HTERT RPE-1 (cell line): Measurements from ENCODE around the gene IL11RA.
"Not testable (repeated sequence)": the region's sequence is repeated elsewhere in the genome, so short reads cannot be mapped to it uniquely, and the experiment has no call there.

Experiments used
- in situ Hi-C: fragments of 300-500 bp; cut with MboI; formaldehyde crosslinking; loops from 4 replicates; pipeline ENCODE4 v1.14.3; 2020; ENCODE audit warnings: low sequenced_read_pairs

IL11RA gene

DNA sequence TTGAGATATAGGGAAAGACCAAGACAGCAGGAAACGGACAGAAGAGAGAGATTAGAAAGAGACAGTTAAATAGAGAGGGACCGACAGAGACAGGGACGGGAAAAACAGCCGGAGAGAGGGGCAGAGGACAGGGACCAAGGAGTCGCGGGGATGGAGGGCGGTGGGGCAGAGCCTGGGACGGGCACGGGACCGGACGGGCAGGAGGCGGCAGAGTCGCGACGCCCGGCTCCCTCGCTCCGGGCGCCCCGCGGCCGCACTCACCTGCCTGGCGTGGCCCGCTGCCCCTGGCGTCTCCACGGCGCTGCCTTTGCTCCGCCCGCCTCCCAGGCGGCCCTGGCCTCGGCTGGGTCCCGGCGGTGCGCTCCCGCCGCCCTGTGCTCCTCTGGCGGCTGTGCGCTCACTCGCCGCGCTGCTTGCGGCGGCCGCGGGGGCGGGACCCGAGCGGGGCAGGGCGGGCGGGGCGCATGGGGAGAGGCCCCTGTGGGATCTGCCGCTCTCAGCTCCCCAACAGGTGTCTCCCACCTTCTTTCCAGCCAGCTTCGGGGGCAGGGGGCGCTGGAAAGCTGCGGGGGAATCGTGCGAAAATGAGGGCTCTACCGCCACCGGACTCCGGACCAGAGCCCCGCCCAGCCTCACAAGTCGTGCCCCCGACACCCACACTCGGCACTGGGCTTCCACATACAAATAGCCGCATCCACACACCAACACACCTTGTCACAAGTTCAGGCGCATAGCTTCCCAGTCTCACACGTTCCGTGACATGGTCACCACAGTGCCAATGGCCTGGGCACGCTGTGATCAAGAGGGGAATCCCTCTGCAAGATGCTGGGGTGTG lies 23.1 kb upstream of the IL11RA start, which contains the start of gene ARID3C:
TSS of gene ARID3C (minus strand) at position 411 of the 835 bp plus-strand sequence. CDS start 1,052 bp downstream, outside the sequence.
- in situ Hi-C loops, result no loop called here

- in situ Hi-C loops, result no loop called here
Measured at GRCh38 chr9:34629491-34629808, 22.5 kb upstream of the IL11RA start.

DNA sequence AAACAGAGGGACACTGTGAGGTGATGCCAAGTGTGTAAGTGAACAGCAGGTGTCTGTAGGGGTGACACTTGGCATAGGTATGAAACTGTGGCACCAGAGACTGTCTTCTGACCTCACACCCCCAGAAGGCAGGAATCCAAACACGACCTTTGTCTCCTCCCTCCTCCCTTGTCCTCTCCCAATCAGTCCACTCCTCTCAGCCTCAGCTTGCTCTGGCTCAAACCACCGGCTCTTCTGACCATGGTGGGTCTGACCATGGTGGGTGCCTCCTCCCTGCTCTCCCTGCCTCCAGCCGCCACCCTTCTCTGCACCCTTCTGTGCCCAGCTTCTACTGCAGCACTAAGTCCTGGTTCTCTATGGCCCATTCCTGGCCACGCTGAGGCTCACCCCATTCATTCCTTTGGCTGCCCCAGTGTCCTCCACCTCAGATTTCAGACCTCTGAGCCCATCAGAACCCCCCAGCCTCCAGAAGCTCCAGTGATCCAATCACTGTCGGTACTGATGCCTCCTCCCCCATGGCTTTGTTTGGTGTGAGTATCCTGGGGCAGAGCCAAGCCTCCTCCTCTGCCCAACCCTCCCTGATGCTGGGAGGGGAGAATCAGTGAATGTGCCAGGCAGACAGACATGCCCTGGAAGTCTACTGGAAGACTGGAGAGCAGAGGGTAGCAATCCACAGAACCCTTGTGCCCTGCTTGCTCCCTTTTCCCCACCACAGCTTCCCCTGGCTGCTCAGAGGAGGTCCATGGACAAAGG lies 21.4 kb upstream of the IL11RA start:
- in situ Hi-C loops, result no loop called here

DNA sequence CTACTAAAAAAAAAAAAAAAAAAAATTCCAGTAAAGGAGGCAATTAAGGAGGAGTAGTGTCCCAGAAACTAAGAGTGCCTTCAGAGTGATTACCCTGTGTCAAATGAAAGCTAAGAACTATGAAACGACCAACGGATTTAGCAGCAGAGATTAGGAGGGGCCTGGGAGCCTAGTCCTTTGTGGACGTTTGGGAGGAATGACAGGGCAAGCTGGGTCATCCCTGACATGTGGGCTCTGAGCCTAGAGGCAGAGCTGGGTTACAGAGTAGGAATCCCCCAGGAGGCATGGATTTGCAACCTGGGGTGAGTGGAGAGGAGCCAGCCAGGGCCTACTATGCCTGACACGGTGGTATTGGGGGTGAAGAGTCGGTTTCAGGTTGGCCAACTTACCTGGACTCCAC lies 18.8 kb upstream of the IL11RA start:
- in situ Hi-C loops, result no loop called here

GRCh38 chr9:34633851-34634550 lies 18.0 kb upstream of the IL11RA start:
- in situ Hi-C loops, result no loop called here

- in situ Hi-C loops, result no loop called here
Measured at GRCh38 chr9:34634551-34635248, 17.3 kb upstream of the IL11RA start.

- in situ Hi-C loops, result no loop called here
Measured at GRCh38 chr9:34635556-34635955, 16.4 kb upstream of the IL11RA start.

- in situ Hi-C loops, result no loop called here
Measured at GRCh38 chr9:34636791-34637355, 15.1 kb upstream of the IL11RA start.

DNA sequence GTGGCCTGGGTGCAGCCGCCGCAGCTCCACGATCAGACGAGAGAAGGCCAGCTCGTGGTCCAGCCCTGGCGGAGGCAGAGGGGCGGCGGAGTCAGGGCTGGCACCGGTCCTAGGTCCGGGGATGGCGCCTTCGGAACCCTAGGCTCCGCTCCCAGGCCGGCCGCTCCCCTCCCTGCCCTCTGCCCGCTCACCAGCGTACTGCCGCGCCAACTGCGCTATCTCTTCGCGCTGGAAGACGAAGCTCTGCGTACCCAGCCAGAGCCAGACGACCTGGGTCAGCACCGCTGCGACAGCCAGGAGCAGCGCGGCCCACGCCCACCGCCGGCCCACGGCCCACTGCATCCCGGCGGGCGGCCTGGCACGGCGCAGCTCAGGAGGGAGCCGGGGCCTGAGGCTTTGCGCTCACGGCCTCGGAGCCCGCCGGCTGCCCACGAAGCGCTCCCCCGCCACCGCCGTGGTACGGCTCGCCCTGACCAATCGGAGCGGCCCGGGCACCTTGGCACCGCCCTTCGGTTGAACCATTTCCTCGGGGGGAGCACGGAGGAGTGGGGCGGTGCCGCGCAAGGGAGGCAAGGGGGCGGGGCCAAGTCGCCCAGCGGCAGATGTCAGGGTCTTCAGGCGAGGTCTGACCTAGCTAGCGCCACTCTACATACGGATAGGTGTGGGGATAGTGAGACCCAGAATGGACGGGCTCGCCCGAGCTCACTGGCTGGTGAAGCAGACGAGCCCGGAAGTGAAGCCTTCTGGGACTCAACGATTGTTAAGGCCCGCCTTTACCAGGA lies 14.4 kb upstream of the IL11RA start, which contains the start of gene SIGMAR1:
TSS of gene SIGMAR1 (minus strand) at position 432 of the 782 bp plus-strand sequence. CDS start at position 342, 90 bp downstream.
- in situ Hi-C loops, result no loop called here

DNA sequence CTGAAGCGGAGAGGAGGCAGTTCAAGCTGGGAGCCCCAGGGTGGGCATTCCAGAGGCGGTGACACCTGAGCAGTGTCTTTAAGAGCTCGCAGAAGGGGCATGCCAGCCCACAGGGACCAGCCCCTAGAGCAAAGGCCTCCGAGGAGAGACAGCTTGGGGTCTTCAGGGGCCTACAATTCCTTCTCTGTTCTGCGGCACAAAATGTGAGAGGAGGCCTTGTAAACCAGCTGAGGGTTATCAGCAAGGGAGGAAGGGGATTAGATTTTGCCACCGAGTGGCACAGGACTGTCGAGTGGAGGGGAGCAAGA lies 13.9 kb upstream of the IL11RA start:
- in situ Hi-C loops, result no loop called here

DNA sequence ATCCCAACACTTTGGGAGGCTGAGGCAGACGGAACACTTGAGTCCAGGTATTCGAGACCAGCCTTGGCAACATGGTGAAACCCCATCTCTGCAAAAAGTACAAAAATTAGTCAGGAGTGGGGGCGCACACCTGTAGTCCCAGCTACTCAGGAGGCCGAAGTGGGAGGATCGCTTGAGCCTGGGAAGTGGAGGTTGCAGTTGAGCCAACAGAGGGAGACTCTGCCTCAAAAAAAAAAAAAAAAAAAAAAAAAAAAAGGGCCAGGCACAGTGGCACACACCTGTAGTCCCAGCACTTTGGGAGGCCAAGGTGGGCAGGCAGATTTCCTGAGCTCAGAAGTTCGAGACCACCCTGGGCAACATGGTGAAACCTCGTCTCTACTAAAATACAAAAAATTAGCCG lies 12.7 kb upstream of the IL11RA start:
- in situ Hi-C loops, result not testable (repeated sequence)

GRCh38 chr9:34642679-34643078 lies 9.3 kb upstream of the IL11RA start:
- in situ Hi-C loops, result no loop called here

- in situ Hi-C loops, result no loop called here
Measured at GRCh38 chr9:34644766-34645314, 7.1 kb upstream of the IL11RA start.

DNA sequence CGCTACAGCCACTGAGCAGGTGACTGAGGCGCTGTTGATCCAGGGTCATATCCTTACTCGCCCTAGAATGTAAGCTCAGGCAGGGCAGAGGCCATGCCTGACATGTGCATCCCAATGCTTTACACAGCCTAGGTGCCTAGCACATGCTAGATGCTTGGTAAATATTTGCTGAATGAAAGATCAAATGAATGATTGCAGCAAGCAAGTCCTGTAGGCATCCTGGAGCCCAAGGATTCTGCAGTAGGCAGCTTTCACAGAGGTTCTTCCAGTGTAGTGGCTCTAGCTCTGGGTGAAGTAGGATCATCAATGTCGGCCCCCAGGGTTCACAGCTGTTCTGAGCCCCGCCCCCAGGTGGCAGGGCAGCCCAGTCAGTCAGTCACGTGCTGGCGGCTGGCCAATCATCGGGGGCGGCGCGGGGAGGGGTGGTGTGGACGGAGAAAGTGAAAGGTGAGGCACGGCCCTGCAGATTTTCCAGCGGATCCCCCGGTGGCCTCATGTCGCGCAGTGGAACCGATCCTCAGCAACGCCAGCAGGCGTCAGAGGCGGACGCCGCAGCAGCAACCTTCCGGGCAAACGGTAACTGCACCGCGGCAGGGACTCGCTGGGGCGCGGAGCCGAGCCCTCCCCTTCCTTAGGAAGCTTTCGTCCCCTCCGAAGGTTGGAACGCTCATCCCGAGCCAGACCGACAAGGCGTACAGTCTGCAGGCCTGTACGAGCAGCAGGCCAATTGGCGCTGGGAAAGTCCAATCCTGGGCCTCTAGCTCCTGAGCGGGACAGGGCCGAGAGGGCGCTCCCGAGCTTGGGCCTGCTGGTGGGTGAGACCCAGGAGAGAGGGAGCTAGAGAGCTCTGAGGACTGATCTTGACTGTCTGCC lies 5.5 kb upstream of the IL11RA start, which contains the start of gene GALT:
TSS of gene GALT (plus strand) at position 465 of the 873 bp plus-strand sequence. CDS start at position 495, 30 bp downstream.
- in situ Hi-C loops, result no loop called here

DNA sequence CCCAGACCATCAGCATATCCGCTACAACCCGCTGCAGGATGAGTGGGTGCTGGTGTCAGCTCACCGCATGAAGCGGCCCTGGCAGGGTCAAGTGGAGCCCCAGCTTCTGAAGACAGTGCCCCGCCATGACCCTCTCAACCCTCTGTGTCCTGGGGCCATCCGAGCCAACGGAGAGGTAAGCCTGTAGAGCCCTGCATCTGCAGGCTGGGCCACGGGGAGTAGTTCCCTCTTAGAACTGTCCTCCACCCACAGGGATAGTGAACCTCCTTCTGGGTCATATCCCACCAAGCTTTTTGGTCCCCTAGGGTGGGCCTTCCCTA lies 4.9 kb upstream of the IL11RA start:
- in situ Hi-C loops, result no loop called here

DNA sequence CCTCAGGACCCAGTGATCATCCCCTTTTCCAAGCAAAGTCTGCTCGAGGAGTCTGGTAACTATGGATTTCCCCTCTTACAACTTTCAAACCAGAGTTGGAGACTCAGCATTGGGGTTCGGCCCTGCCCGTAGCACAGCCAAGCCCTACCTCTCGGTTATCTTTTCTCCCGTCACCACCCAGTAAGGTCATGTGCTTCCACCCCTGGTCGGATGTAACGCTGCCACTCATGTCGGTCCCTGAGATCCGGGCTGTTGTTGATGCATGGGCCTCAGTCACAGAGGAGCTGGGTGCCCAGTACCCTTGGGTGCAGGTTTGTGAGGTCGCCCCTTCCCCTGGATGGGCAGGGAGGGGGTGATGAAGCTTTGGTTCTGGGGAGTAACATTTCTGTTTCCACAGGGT lies 4.3 kb upstream of the IL11RA start:
- in situ Hi-C loops, result no loop called here

GRCh38 chr9:34648673-34649072 lies 3.3 kb upstream of the IL11RA start:
- in situ Hi-C loops, result no loop called here

DNA sequence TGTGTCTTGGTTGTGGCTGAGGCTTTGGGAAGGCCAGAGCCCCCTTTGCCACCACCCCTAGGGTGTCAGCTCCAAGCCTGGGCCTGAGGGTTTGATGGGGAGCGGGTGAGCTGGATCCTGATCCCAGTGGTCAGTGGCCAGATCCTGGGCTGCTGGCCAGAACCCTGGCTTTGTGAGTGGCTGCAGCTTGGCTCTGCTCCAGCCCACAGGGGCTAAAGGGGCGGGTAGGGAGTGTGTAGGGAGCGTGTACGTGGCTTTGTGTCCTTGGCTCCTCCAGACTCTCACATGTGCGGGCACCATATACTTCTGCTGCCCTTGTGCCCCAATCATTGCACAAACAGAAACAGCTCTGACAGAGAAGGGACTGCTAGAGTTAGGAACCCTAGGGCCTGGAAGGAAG lies 1.2 kb upstream of the IL11RA start:
- in situ Hi-C loops, result no loop called here

GRCh38 chr9:34651321-34651720 lies 664 bp upstream of the IL11RA start:
- in situ Hi-C loops, result no loop called here
